Peyer's patch (tissue), 4 donors: ENCODE measurements around the gene PCDHA11.

Experiments
- POLR2A ChIP-seq, 2 donors: fragments of 450-650 bp; IDR thresholded peaks; one replicate each; pipeline ENCODE4 v1.5.1; 2017; ENCODE audit warnings: antibody characterized with exemption in 2 of 2, mild to moderate bottlenecking in 2 of 2, moderate library complexity in 2 of 2
- TF ChIP-seq, protein P1 (sequence below), 6 experiments: fragments of 450-650 bp in 4 of 6; fragments of 200-600 bp in 2 of 6; sonication (generic) in 1 of 6; IDR thresholded peaks; one replicate each; pipeline ENCODE4 v1.5.1; 2017 to 2019; ENCODE audit warnings: antibody characterized with exemption in 6 of 6, mild to moderate bottlenecking in 3 of 6, moderate library complexity in 1 of 6

GRCh38 chr5:140870221-140871201 lies 1.8 kb downstream of the PCDHA11 start:
- TF ChIP-seq, protein P1, sequence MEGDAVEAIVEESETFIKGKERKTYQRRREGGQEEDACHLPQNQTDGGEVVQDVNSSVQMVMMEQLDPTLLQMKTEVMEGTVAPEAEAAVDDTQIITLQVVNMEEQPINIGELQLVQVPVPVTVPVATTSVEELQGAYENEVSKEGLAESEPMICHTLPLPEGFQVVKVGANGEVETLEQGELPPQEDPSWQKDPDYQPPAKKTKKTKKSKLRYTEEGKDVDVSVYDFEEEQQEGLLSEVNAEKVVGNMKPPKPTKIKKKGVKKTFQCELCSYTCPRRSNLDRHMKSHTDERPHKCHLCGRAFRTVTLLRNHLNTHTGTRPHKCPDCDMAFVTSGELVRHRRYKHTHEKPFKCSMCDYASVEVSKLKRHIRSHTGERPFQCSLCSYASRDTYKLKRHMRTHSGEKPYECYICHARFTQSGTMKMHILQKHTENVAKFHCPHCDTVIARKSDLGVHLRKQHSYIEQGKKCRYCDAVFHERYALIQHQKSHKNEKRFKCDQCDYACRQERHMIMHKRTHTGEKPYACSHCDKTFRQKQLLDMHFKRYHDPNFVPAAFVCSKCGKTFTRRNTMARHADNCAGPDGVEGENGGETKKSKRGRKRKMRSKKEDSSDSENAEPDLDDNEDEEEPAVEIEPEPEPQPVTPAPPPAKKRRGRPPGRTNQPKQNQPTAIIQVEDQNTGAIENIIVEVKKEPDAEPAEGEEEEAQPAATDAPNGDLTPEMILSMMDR (IDR thresholded peaks at IDR 0.05): no peak
- TF ChIP-seq POLR2A (IDR thresholded peaks at IDR 0.05): no peak
